GM19463 (cell line): ENCODE data around the gene CYP4X1.
"Not testable (repeated sequence)": the region's sequence is repeated elsewhere in the genome, so short reads cannot be mapped to it uniquely, and the experiment has no call there.

Source experiments
- ATAC-seq: cut with Tn5 transposase; IDR thresholded peaks from one replicate; pipeline ENCODE4 v1.9.1; 2021; ENCODE audit warnings: mild to moderate bottlenecking, moderate library complexity; ENCODE audit not compliant: unreplicated experiment

Gene CYP4X1, protein sequence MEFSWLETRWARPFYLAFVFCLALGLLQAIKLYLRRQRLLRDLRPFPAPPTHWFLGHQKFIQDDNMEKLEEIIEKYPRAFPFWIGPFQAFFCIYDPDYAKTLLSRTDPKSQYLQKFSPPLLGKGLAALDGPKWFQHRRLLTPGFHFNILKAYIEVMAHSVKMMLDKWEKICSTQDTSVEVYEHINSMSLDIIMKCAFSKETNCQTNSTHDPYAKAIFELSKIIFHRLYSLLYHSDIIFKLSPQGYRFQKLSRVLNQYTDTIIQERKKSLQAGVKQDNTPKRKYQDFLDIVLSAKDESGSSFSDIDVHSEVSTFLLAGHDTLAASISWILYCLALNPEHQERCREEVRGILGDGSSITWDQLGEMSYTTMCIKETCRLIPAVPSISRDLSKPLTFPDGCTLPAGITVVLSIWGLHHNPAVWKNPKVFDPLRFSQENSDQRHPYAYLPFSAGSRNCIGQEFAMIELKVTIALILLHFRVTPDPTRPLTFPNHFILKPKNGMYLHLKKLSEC

DNA sequence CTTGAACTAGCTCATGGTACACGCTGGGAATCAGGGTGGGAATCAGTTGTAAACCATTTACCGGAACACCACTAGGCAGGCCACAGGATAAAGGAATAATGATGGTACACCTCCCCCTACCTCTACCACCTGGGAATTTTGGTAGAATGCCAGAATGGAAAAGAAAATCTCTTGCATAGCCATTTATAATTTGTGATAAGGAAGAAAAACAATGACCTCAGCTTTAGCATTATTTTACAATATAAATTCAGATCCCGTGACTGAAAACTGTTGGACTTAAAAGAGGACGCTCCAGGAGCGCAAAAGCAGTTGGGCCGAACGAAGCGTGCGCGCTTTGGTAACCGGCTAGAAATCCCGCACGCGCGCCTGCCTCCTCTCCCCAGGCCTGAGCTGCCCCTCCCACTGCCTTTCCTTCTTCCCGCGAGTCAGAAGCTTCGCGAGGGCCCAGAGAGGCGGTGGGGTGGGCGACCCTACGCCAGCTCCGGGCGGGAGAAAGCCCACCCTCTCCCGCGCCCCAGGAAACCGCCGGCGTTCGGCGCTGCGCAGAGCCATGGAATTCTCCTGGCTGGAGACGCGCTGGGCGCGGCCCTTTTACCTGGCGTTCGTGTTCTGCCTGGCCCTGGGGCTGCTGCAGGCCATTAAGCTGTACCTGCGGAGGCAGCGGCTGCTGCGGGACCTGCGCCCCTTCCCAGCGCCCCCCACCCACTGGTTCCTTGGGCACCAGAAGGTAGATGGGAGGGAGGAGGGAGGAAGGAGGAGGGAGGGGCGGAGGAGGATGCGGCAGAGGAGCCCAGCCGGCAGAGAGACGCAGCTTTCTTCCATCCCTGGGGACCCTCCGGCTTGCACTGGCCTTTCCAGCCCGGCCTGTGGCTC, at the start of gene CYP4X1:
TSS of gene CYP4X1 (plus strand) at position 402 of the 873 bp plus-strand sequence. CDS start at position 551, 149 bp downstream.
- no peak for ATAC-seq

DNA sequence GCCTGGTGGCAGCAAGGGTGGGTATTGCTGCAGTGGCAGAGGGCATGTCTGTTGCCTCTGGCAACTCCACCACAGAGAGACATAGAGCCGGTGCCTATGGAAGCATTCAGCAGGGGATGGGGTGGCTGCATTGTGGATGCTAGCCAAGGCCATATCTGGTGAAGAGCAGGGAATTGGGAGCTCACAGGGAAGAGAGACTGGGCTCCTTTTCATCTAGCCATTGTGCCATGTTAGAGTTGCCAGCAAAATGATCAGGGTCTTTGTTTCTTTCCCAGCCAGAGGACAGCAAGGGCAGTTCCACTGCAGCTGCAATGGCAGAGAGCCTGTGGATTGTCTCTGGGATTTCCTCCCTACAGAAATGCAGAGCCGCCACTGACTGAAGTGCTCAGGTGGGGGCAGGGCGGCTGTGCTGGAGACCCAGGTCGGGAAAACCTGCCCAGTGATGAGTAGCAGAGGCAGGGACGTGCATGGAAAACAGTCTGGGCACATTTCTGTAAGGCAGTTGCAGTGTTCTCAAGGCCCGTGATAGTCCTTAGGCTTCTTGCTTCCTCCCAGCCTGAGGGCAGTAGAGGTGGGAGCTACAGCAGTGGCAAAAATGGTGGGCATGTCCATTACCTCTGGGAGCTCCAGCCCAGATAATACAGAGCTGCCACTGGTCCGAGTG, 40.2 kb upstream of the CYP4X1 start:
- ATAC-seq = no peak

- no peak for ATAC-seq
These were observed 39.5 kb upstream of the CYP4X1 start for GRCh38 chr1:46983830-46984586.

GRCh38 chr1:46990541-46990940, 32.9 kb upstream of the CYP4X1 start:
- not testable (repeated sequence) for ATAC-seq

DNA sequence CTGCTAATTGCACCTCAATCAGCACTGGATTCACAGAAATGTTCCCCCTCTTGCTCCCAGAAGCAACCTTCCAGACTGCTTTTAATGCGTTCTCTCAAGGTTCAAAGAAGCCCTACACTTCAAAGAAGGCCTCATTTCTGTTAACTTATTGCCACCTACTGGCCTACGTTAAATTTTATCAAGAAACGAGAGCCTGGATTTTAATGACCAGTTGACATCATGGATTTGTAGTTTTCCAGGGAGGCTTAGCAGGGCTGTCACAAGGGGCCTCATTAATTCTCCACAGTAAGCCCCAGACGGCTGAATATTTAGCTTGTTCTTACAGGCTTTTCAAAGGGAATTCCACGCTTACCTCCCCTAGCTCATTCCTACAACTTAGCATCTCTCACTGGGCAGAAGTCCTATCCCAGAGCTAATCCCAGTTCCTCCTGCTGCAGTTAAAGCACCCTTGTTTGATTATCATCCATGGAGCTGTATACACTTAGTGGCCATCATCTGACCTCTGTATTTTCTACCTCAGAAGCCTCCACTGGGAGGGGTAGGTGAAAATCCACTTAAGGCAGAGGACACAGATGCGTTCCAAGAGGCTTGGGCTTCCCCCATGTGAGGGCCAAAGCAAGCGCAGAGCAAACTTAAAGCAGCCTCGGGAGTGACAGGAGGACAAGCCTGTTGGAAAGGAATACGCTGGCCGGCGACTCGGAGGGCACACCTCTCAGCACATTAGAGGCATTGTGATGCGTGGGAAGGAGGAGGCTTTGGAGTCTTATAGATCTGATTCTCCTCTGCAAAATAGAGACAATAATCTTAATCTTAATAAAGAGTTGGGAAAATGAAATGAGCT, 32.2 kb upstream of the CYP4X1 start:
- no peak for ATAC-seq

DNA sequence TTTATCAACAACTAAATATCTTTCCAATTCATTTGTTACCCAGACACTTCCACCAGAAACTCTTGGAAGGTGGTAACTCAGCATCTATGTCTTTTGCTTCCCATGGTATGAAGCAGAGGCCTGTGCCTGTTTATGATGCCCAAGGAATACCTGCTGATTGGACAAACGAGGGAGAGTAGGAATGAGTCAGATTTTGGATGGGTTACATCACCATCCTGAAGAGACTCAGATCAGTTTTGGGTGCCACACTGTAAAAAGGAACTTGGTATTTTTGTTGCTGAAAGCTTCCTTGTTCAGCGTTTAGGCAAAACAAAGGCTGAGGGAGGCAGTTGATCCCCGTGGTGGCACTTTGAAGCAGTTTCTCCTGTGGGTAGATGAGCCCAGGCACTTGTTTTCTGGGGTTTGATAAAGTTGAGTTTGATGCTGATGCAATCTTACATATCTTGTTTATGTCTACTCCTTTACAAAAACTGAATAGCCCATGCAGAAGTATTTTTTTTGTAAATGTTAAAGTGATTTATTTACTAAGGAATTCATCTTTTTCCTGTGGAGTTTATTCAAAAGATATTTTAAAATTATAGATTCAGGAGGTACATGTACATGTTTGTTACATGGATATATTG, 26.7 kb upstream of the CYP4X1 start:
- no peak for ATAC-seq

- no peak for ATAC-seq
These were observed 21.3 kb upstream of the CYP4X1 start for GRCh38 chr1:47002211-47002610.

DNA sequence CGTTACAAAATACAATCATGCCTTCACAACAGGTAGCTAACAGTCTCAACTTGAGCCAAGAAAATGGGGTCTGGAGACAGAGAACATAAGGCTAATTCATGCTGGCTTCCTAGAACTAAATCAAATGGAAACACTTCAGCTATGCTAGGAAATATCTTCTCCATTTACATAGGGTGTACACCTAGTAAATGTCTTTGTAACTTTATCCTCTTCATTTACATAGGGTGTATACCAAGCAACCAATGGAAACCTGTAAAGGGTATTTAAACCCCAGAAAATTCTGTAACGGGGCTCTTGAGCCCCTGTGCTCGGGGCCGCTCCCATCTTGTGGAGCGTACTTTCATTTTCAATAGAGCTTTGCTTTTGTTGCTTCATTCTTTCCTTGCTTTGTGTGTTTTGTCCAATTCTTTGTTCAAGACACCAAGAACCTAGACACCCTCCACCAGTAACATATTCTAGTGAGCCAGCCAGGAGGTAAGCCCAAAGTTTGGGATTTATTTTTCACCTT, 19.5 kb upstream of the CYP4X1 start:
- no peak for ATAC-seq

GRCh38 chr1:47006437-47006836, 17.0 kb upstream of the CYP4X1 start:
- not testable (repeated sequence) for ATAC-seq

- no peak for ATAC-seq
These were observed 10.2 kb upstream of the CYP4X1 start for GRCh38 chr1:47013293-47013692.

- no peak for ATAC-seq
These were observed 2.4 kb upstream of the CYP4X1 start for GRCh38 chr1:47021070-47021469.

DNA sequence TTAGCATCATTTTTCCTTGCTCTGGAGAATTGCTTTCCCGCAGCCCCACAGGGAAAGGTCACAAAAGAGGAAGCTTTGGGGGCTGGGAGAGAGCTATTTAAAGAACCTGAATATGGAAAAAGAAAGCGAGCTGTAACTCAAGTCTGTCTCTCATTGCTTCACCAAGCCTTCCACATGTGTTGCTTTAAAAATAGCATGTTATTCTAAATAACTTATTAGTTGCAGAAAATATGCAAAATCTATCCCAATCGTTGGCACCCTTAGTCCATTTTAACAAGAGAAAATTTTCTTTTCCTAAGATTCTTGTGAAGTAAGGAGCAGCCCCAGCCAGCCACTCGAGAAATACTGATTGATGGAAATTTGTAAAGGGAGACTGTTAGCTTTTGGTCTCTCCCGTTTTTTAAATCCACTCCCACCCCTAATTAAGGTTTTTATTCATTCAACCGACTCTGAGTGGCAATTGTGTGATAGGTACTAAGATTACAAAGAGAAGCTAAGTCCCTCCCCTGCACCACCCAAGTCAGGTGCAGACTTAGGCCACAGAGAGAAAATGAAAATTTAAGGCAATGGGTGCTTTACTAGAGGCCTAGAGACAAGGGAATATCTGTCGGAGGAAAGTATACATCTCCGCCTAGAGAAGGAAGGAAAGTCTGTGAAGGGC, 802 bp downstream of the CYP4X1 start:
- no peak for ATAC-seq

GRCh38 chr1:47030170-47030805, 6.8 kb downstream of the CYP4X1 start:
- ATAC-seq = no peak

GRCh38 chr1:47031059-47031458, 7.6 kb downstream of the CYP4X1 start:
- no peak for ATAC-seq

GRCh38 chr1:47031585-47031984, 8.1 kb downstream of the CYP4X1 start:
- no peak for ATAC-seq

GRCh38 chr1:47036764-47037163, 13.3 kb downstream of the CYP4X1 start:
- no peak for ATAC-seq

DNA sequence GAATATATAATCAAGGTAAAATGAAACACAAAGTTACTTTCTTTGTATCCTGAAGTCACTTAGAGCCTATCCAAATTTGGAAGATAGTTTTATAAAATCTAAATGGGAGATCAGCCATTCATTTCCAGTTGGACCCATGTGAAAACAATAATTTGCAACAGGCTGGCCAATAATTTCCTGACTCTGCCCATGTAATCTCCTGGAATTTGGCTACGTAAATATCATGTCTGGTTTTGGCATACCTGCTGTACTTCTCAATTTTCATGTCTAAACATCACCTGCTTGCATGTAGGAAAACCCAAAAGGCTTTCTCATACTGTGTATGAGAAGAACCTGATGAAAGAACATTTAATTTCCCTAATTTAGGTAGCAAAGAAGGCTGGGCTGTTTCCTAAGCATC, 35.9 kb downstream of the CYP4X1 start:
- ATAC-seq = no peak

GRCh38 chr1:47067097-47067594, 43.7 kb downstream of the CYP4X1 start, which contains the start of gene CYP4Z1:
Gene CYP4Z1, plus strand, starts transcription at chr1:47067231. Its CDS starts 260 bp downstream, at chr1:47067491.
- ATAC-seq = no peak
